ENCODE data around the gene RALA. TPM values are rescaled to one million over a fixed set of nuclear protein-coding genes. Genes with fewer than 3 reads are reported as not detected.

RALA gene
- total and polyA plus RNA-seq, 12 donors: 15.4 to 58.6 (median 30.4) TPM

GRCh38 chr7:39602351-39602750 lies 21.0 kb upstream of the RALA start:
- no peak for DNase-seq
- no peaks in the 10 kb centered on the region for H3K36me3 ChIP-seq (replicated peaks in 1 of 2)
- 40 to 79% (median 68%) methylated on average over 2 of the region's 2 CpGs for WGBS, 4 donors
- no peak for TF ChIP-seq POLR2A (IDR thresholded peaks at IDR 0.05)
- TF ChIP-seq, protein P1, sequence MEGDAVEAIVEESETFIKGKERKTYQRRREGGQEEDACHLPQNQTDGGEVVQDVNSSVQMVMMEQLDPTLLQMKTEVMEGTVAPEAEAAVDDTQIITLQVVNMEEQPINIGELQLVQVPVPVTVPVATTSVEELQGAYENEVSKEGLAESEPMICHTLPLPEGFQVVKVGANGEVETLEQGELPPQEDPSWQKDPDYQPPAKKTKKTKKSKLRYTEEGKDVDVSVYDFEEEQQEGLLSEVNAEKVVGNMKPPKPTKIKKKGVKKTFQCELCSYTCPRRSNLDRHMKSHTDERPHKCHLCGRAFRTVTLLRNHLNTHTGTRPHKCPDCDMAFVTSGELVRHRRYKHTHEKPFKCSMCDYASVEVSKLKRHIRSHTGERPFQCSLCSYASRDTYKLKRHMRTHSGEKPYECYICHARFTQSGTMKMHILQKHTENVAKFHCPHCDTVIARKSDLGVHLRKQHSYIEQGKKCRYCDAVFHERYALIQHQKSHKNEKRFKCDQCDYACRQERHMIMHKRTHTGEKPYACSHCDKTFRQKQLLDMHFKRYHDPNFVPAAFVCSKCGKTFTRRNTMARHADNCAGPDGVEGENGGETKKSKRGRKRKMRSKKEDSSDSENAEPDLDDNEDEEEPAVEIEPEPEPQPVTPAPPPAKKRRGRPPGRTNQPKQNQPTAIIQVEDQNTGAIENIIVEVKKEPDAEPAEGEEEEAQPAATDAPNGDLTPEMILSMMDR (IDR thresholded peaks at IDR 0.05): no peak
- no peak overlapping the region for H3K4me3 ChIP-seq
- no peaks in the 10 kb centered on the region for H3K9me3 ChIP-seq (replicated peaks in 1 of 3)
- intact Hi-C loops (cut with DNase I): no loop called here
- no peak overlapping the region for H3K27ac ChIP-seq
- H3K4me1 ChIP-seq (replicated peaks in 1 of 2): no peaks in the 10 kb centered on the region
- no peaks in the 10 kb centered on the region for H3K27me3 ChIP-seq

DNA sequence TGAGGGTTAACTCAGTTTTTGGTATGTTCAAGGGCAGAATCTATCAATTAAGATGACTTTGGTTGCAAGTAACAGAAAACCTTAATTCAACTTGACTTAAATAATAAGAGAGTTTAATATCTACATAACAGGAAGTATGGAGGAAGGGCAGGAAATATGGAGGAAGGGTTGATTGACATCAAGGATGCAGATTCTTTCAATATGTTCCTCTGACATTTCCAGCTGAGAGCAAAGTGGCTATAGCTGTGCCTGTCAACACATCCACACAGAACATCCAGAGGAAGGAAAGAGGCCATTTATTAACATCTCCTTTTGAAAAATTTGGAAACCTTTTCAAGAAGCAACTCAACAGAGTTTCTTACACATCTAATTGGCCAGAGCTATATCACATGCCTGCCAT lies 19.4 kb upstream of the RALA start:
- intact Hi-C loops (cut with DNase I): no loop called here

DNA sequence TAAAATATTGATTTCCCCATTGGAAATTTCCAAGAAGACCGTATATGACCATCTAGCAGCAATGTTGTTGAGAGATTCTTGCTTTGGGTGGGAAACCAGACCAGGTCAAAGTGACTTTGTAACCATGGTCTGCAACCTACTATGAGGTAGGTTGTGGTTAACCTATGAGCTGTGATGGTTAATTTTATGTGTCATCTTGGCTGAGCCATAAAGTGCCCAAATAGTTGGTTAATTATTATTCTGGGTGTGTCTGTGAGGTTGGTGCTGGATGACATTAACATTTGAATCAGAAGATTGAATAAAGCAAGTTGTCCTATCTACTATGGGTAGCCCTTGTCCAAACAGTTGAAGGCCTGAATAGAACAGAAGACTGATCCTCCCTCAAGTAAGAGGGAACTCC lies 18.3 kb upstream of the RALA start:
- WGBS, 4 donors: 90 to 100% (median 92%) methylated on average over 1 of the region's 1 CpG
- intact Hi-C loops (cut with DNase I): no loop called here
- Histone ChIP-seq H3K4me3 (no peak overlapping the region), H3K27me3 (no peaks in the 10 kb centered on the region), H3K36me3 (replicated peaks in 1 of 2) (no peaks in the 10 kb centered on the region), H3K4me1 (replicated peaks in 1 of 2) (no peaks in the 10 kb centered on the region), H3K9me3 (replicated peaks in 1 of 3) (no peaks in the 10 kb centered on the region), H3K27ac (no peak overlapping the region)
- DNase-seq: no peak
- TF ChIP-seq POLR2A (IDR thresholded peaks at IDR 0.05): no peak
- TF ChIP-seq, protein P1 (IDR thresholded peaks at IDR 0.05): no peak

More for the DNA sequence above, 19.4 kb upstream of the RALA start:
- Histone ChIP-seq H3K4me3 (no peak overlapping the region), H3K36me3 (replicated peaks in 1 of 2) (no peaks in the 10 kb centered on the region), H3K4me1 (replicated peaks in 1 of 2) (no peaks in the 10 kb centered on the region), H3K9me3 (replicated peaks in 1 of 3) (no peaks in the 10 kb centered on the region), H3K27me3 (no peaks in the 10 kb centered on the region), H3K27ac (no peak overlapping the region)
- DNase-seq: no peak
- TF ChIP-seq POLR2A (IDR thresholded peaks at IDR 0.05): no peak
- TF ChIP-seq, protein P1 (IDR thresholded peaks at IDR 0.05): no peak

DNA sequence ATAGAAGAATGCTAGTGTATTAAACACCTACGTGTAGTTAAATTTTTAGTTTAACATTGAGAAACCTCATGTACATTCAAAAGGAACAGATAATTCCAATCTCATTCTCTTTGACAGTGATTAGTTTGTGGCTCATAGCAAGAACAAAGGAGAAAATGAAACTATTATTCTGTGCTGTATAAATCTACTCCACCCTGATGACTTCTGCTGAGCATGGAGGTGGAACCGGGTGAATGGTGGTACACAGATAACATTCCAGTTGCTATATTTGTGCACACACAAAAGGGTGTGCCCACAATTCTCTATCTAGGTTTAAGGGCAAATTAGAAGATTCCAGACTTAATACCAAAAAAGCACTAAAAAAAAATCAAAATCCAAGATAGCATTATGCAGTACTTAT lies 17.0 kb upstream of the RALA start:
- no peak for DNase-seq
- Histone ChIP-seq H3K27ac (no peak overlapping the region), H3K4me3 (no peak overlapping the region), H3K4me1 (replicated peaks in 1 of 2) (no peaks in the 10 kb centered on the region), H3K9me3 (replicated peaks in 1 of 3) (no peaks in the 10 kb centered on the region), H3K36me3 (replicated peaks in 1 of 2) (no peaks in the 10 kb centered on the region), H3K27me3 (no peaks in the 10 kb centered on the region)
- intact Hi-C loops (cut with DNase I): no loop called here
- 78 to 85% (median 84%) methylated on average over 2 of the region's 2 CpGs for WGBS, 4 donors
- TF ChIP-seq POLR2A (IDR thresholded peaks at IDR 0.05): no peak
- TF ChIP-seq, protein P1 (IDR thresholded peaks at IDR 0.05): no peak
